Body of pancreas (tissue), 4 donors: ENCODE results near the gene TMEM141. TPM values are rescaled to one million over a fixed set of nuclear protein-coding genes. Genes with fewer than 3 reads are reported as not detected.

Experiments used
- ATAC-seq: fragments of 150-250 bp; one replicate; pipeline ENCODE4 v1.9.1; 2016
- DNase-seq, 4 donors: peaks; one replicate each; pipeline ENCODE4 v3.0.0-alpha.2; 2019
- H3K27ac ChIP-seq, 4 donors: fragments of 200-600 bp; sonication (generic); 1 replicate in 3 of 4; 2 replicates in 1 of 4; pipeline versions ENCODE4 v1.5.1 to v1.6.1; 2016 to 2019; ENCODE audit warnings: mild to moderate bottlenecking in 1 of 4, mixed read lengths in 1 of 4, moderate library complexity in 1 of 4
- H3K27me3 ChIP-seq, 2 donors: fragments of 200-600 bp; sonication (generic); one replicate each; pipeline ENCODE4 v1.6.0; 2016; ENCODE audit warnings: mild to moderate bottlenecking in 1 of 2
- H3K36me3 ChIP-seq, 2 donors: fragments of 200-600 bp; sonication (generic); replicated peaks in 1 of 2; 2 replicates each; pipeline ENCODE4 v1.5.1; 2016; ENCODE audit warnings: low read depth in 2 of 2; ENCODE audit not compliant: insufficient read depth in 1 of 2
- H3K4me1 ChIP-seq: fragments of 200-600 bp; sonication (generic); one replicate; pipeline ENCODE4 v1.6.0; 2016
- H3K4me3 ChIP-seq, 2 donors: fragments of 200-600 bp; sonication (generic); 1 replicate in 1 of 2; 2 replicates in 1 of 2; pipeline ENCODE4 v1.5.1; 2016 to 2019
- H3K9me3 ChIP-seq, 3 donors: fragments of 200-600 bp; sonication (generic); 1 replicate in 2 of 3; 2 replicates in 1 of 3; pipeline ENCODE4 v1.5.1; 2016
- POLR2A ChIP-seq, 3 donors: fragments of 450-650 bp; IDR thresholded peaks; one replicate each; pipeline ENCODE4 v1.6.1; 2016; ENCODE audit warnings: antibody characterized with exemption in 3 of 3, mild to moderate bottlenecking in 2 of 3
- WGBS, 2 donors: methylation state at CpG; one replicate each; pipeline ENCODE4 v1.1.5; 2017; 5-methylcytosine and 5-hydroxymethylcytosine counted together
- intact Hi-C: fragments of 100-400 bp; cut with DNase I; formaldehyde crosslinking; loops from one replicate; pipeline ENCODE4 v1.15.1; 2023
- total RNA-seq, 2 donors: library from RNA; depleted of rRNA; stranded (reverse); fragments of >200 nt; gene quantifications; one replicate each; pipeline ENCODE4 v1.1.0, GENCODE V29; 2016
- TF ChIP-seq, protein P1 (sequence below), 7 experiments: fragments of 450-650 bp in 4 of 7; fragments of 200-600 bp in 3 of 7; sonication (generic) in 3 of 7; IDR thresholded peaks; one replicate each; pipeline ENCODE4 v1.5.1; 2016 to 2019; ENCODE audit warnings: antibody characterized with exemption in 7 of 7

The TMEM141 gene
- total RNA-seq, 2 donors from 2014 or later, result 45.1 to 52.1 TPM

DNA sequence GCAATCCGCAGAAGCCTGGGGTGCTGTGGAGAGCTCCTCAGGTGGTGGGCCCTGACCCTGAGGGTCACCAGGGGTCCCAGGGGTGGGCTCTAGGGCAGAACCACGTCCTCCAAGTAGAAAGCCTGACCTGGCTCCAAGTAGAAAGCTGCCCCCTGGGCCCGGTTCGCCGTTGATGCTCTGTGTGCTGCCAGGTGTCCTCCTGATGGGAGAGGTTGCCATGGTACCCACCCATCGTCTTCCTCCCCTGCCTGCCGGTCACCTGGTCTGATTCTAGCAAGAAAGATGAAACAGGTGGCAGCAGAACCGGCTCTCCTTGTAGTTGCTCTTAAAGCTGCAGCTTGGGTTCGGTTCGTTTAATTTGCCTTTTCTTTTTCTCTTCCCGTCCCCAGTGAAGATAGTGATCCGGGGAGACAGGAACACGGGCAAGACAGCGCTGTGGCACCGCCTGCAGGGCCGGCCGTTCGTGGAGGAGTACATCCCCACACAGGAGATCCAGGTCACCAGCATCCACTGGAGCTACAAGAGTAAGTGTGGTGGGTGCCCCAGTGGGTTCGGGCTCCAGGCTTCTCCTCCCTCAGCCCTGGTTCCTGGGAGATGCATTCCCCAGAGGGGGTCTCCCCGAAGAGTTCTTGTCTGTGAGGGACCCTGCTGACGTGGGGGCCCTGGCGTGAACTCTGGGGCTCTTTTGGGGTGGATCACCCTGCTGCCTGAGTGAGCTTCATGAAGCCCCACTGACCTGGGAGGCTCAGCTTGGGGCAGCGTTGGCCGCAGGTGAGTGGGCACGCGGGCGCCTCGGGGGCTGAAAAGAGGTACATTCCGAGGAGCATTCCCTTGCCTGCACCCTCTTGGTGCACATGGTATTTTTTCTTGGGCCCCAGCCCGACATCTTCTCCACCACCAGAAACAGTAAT is 32.2 kb downstream of the TMEM141 start:
- peaks cover 26% of the 10 kb centered on the region for H3K4me1 ChIP-seq
- 77 to 79% methylated on average over 27 to 30 of the region's 30 CpGs for WGBS, 2 donors

GRCh38 chr9:136824496-136825225 is 33.5 kb downstream of the TMEM141 start:
- Histone ChIP-seq H3K27ac (peak overlapping the region in 1 of 4 donors; percentile 12), H3K36me3 (peaks cover 0 to 4% of the 10 kb centered on the region in 2 donors), H3K9me3 (no peaks in the 10 kb centered on the region), H3K27me3 (no peaks in the 10 kb centered on the region), H3K4me1 (peaks cover 26% of the 10 kb centered on the region), H3K4me3 (no peak overlapping the region)
- 80 to 86% methylated on average over 19 of the region's 21 CpGs for WGBS, 2 donors
- intact Hi-C loops, result no loop called here
- peak in 1 of 4 donors; percentile 10 for DNase-seq
- no peak for ATAC-seq
- TF ChIP-seq POLR2A (IDR thresholded peaks at IDR 0.05), result no peak
- TF ChIP-seq, protein P1, sequence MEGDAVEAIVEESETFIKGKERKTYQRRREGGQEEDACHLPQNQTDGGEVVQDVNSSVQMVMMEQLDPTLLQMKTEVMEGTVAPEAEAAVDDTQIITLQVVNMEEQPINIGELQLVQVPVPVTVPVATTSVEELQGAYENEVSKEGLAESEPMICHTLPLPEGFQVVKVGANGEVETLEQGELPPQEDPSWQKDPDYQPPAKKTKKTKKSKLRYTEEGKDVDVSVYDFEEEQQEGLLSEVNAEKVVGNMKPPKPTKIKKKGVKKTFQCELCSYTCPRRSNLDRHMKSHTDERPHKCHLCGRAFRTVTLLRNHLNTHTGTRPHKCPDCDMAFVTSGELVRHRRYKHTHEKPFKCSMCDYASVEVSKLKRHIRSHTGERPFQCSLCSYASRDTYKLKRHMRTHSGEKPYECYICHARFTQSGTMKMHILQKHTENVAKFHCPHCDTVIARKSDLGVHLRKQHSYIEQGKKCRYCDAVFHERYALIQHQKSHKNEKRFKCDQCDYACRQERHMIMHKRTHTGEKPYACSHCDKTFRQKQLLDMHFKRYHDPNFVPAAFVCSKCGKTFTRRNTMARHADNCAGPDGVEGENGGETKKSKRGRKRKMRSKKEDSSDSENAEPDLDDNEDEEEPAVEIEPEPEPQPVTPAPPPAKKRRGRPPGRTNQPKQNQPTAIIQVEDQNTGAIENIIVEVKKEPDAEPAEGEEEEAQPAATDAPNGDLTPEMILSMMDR (IDR thresholded peaks at IDR 0.05), result no peak

More for the DNA sequence above, 32.2 kb downstream of the TMEM141 start:
- Histone ChIP-seq H3K4me3 (no peak overlapping the region), H3K9me3 (no peaks in the 10 kb centered on the region), H3K36me3 (no peaks in the 10 kb centered on the region), H3K27me3 (no peaks in the 10 kb centered on the region), H3K27ac (peak overlapping the region in 1 of 4 donors; percentile 2)
- DNase-seq, result peak in 1 of 4 donors; percentile 24
- intact Hi-C loops, result no loop called here
- TF ChIP-seq POLR2A (IDR thresholded peaks at IDR 0.05), result no peak
- TF ChIP-seq, protein P1 (IDR thresholded peaks at IDR 0.05), result no peak
- no peak for ATAC-seq

DNA sequence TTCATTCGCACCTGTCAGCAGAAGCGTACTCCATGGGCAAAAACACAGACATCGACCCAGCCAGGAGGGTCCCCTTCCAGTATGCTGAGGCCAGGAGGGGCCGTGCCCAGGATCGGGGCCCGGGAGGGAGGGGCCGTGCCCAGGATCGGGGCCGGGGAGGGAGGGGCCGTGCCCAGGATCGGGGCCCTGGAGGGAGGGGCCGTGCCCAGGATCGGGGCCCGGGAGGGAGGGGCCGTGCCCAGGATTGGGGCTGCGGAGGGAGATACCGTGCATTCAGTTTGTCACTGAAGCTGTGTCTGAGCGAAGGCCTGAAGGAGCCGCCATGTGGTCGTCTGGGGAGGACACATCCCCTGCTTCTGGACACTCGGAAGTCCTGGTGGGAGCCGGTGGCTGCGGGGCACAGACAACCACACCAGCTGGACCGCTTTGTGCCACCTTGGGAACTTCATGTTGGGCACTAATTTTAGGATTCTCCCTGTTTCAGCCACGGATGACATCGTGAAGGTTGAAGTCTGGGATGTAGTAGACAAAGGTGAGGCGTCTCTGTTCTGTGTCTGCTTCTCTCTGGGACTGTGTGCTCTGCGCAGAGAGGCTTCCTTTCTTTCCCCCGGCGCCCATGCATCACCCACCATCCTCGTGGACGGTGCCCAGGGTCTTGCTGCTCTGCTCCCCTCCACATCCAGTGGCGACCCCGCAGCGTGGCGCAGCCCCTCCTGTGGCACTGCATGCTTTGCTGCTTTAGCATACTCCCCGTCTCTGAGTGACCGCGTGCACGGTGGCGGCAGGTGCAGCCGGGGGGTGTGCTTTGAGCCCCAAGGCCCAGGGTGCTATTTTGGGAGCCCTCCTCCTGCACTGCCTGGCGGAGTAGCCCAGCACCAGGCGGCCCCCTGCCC is 34.4 kb downstream of the TMEM141 start:
- intact Hi-C loops, result no loop called here
- WGBS, 2 donors, result 93 to 95% methylated on average over 27 to 42 of the region's 44 CpGs
- TF ChIP-seq POLR2A (IDR thresholded peaks at IDR 0.05), result no peak
- TF ChIP-seq, protein P1 (IDR thresholded peaks at IDR 0.05), result no peak
- H3K4me3 ChIP-seq, result no peak overlapping the region
- no peaks in the 10 kb centered on the region for H3K9me3 ChIP-seq
- H3K27ac ChIP-seq, result no peak overlapping the region
- ATAC-seq (no peak), DNase-seq (peak in 1 of 4 donors; percentile 11)
- H3K36me3 ChIP-seq, result peaks cover 0 to 13% of the 10 kb centered on the region in 2 donors
- H3K4me1 ChIP-seq, result peaks cover 26% of the 10 kb centered on the region
- H3K27me3 ChIP-seq, result no peaks in the 10 kb centered on the region

DNA sequence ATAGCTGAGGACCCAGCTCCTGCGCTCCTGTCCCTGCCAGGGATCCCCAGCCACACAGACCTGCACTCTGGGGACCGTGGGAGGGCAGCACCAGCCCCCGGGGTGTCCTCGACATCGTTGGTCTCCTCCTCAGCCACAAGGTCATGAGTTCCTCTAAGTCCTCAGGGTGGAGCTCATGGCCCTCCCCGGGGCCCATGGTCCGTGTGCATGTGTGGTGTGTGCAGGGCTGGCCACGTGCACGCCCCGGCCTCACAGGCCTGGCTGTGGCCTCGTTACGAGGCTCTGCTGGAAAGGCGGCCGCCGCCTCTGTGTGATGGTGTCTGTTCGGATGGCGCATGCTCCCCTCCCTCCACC is 35.0 kb downstream of the TMEM141 start:
- H3K27me3 ChIP-seq, result no peaks in the 10 kb centered on the region
- intact Hi-C loops, result no loop called here
- TF ChIP-seq, protein P1 (IDR thresholded peaks at IDR 0.05), result no peak
- TF ChIP-seq POLR2A (IDR thresholded peaks at IDR 0.05), result no peak
- no peak for DNase-seq
- no peaks in the 10 kb centered on the region for H3K9me3 ChIP-seq
- 95% methylated on average over 17 of the region's 17 CpGs; no CpG with 5 or more reads in 1 of the 2 donors for WGBS, 2 donors
- H3K27ac ChIP-seq, result peak overlapping the region in 3 of 4 donors; percentile 64 to 75 (median 71)
- H3K36me3 ChIP-seq, result peaks cover 0 to 17% of the 10 kb centered on the region in 2 donors
- H3K4me3 ChIP-seq, result no peak overlapping the region
- no peak for ATAC-seq
- peaks cover 26% of the 10 kb centered on the region for H3K4me1 ChIP-seq
